GM18517 (cell line): Measurements from ENCODE around the gene NOX5.

Experiments used
- ATAC-seq: cut with Tn5 transposase; IDR thresholded peaks from one replicate; pipeline ENCODE4 v1.9.1; 2021; ENCODE audit warnings: mild to moderate bottlenecking, moderate library complexity; ENCODE audit not compliant: unreplicated experiment

The NOX5 gene

DNA sequence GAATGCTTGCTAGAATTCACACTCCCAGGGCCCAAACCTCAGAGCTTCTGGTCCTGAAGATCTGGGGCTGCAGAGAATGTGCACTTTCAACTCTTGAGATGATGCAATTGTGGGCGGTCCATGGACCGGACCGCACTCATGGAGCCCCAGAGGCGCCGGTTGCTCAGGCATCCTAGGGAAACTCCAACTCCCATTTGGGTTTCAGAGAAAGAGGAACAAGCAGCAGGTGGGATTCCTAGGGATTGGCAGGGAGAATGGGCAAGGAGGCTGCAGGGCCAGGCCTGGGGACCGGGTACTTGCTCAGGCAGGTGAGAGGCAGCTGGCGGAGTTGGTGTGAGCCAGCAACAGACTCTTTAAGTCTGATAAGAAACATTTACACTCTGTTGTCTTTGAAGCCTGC, 3.5 kb downstream of the NOX5 start:
- ATAC-seq = no peak

DNA sequence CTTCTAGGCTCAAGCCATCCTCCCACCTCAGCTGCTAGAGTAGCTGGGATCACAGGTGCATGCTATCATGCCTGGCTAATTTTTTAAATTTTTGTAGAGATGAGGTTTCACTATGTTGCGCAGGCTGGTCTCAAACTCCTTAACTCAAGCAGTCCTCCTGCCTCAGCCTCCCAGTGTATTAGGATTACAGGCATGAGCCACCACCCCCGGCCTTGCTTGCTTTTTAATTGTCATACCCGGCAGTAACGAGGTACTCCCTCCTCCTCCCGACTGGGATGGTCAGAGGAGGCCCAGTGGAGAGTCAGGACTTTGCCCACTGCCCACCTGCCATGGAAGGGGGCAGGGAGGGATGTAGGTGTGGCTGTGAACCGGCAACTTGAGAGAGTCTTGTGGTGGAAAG, 4.5 kb downstream of the NOX5 start:
- no peak for ATAC-seq

- no peak for ATAC-seq
Measured at GRCh38 chr15:69021895-69022294, 7.4 kb downstream of the NOX5 start.

- no peak for ATAC-seq
Measured at GRCh38 chr15:69025320-69025719, 10.8 kb downstream of the NOX5 start.

- no peak for ATAC-seq
Measured at GRCh38 chr15:69026355-69026754, 11.9 kb downstream of the NOX5 start.

- ATAC-seq = no peak
Measured at GRCh38 chr15:69027976-69028518, 13.6 kb downstream of the NOX5 start.

DNA sequence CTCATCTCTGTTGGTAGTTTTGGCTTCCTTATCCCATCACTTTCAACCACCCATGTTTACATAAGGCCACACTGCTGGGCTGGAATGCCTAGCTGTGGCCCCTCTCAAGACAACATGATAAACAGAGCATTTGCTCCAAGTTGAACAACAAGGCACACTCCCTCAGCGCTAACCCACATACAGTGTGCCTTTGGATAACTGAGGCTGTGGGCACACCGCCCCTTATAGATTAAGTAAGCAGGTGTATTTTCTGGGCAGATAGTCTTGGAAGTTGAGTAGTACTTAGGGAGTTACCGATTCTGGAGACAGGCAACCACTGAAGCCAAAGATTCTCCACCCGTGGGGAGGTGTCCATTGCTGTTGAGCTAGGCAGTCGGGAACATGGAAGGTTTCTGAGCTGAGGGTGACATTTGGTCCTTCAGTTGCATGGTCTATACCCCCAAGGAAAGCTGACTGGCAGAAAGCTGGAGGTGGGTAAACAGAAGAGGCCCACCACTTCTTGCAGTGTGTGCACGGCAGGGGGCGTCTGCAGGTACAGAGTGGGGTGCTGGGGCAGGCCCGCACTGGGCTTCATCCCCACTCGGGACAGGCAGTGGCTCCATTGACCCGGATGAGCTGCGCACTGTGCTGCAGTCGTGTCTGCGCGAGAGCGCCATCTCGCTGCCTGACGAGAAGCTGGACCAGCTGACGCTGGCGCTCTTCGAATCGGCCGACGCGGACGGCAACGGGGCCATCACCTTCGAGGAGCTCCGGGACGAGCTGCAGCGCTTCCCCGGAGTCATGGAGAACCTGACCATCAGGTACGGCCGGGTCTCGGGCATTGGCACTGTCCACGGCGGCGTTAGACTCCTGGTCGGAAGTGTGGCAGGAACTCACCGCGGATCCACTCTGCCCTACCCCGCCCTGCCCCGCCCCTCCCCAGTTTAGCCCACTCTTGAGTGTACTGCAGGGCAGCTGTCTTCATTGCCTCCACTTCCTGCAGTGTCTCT, 16.8 kb downstream of the NOX5 start:
- no peak for ATAC-seq

- no peak for ATAC-seq
Measured at GRCh38 chr15:69032031-69032430, 17.5 kb downstream of the NOX5 start.

DNA sequence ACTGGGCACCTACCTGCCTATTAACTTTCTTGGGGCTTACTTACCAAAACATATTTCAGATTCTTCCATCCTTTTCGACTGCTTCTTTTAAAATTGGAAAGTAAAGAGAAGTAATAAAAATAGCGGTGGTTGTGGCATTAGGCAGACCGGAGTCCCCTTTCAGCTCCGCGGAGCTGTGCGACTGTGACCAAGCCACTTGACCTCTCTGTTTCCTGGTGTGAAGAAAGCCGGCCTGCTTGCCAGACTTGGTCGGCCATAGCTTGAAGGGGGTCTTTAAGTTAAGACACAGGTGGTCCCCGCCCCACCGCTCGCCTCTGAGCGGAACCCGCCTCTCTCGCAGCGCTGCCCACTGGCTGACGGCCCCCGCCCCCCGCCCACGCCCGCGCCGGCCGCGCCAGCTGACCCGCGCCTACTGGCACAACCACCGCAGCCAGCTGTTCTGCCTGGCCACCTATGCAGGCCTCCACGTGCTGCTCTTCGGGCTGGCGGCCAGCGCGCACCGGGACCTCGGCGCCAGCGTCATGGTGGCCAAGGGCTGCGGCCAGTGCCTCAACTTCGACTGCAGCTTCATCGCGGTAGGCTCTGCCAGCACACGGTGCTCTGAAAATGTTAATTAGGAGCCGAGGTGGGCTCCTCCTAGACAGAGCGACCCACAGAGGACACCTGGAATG, 18.3 kb downstream of the NOX5 start:
- no peak for ATAC-seq

DNA sequence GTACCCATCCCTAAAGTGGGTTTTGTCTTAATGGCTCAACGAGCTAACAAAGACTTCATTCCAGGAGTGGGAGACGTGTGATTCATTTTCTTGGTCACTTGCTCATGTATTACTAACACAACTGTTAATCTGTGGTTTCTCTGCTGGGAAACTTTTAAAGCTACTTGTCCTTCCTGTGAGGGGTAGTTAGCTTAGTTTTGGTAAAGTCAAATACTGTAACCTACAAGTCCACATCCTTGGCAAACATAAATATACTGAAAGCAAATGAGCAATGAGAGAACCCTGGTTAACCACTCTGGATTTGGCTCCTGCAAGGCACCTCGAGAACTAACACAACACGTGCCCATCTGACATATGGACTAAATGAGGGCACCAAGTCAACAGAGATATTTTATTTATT, 19.9 kb downstream of the NOX5 start:
- no peak for ATAC-seq

GRCh38 chr15:69035205-69035917, 20.9 kb downstream of the NOX5 start:
- ATAC-seq = no peak

GRCh38 chr15:69035918-69036258, 21.4 kb downstream of the NOX5 start:
- ATAC-seq = no peak

GRCh38 chr15:69036826-69037225, 22.3 kb downstream of the NOX5 start:
- no peak for ATAC-seq

DNA sequence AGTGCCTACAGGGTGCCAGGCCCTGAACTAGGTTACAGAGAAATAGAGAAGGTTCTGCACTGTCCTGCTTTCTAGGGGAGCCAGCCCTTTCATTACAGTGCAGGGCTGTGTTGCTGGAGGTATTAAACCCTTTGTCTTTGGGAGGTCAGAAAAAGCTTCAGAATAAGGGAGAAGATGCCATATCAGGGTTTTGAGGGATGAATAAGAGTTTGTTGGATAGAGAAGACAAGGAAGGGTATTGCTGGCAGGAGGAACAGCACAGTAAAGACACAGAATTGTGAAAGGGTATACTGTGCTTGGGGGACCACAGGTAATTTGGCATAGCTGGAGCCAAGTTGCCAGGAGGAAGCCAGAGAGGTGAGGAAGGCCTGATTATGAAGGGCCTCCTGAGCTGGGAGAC, 23.0 kb downstream of the NOX5 start:
- ATAC-seq = no peak

- ATAC-seq = no peak
Measured at GRCh38 chr15:69037977-69038376, 23.5 kb downstream of the NOX5 start.

GRCh38 chr15:69038508-69038907, 24.0 kb downstream of the NOX5 start:
- no peak for ATAC-seq

GRCh38 chr15:69039516-69040225, 25.2 kb downstream of the NOX5 start:
- ATAC-seq = no peak

DNA sequence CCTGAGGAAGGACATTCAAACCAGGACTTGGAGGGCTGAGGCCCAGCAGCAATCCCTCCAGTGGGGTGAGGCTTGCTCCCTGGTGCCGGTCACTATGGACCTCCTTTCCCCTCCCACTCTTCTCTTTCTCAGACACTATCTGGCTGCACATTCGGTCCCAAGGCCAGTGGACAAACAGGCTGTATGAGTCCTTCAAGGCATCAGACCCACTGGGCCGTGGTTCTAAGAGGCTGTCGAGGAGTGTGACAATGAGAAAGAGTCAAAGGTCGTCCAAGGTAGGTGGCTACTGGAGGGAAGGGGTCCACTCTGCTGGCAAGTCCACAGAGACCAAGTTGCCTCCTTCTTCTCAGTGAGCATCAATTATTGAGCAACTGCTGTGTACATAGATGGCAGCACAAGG, 28.0 kb downstream of the NOX5 start:
- ATAC-seq = no peak

- ATAC-seq = no peak
Measured at GRCh38 chr15:69045802-69046201, 31.3 kb downstream of the NOX5 start.

GRCh38 chr15:69046781-69047180, 32.3 kb downstream of the NOX5 start:
- ATAC-seq = no peak

- no peak for ATAC-seq
Measured at GRCh38 chr15:69049976-69050375, 35.5 kb downstream of the NOX5 start.
